Lung microvascular endothelial cell (primary cell): ENCODE results near the gene PRSS3. TPM values are rescaled to one million over a fixed set of nuclear protein-coding genes. Genes with fewer than 3 reads are reported as not detected.
A peak's percentile ranks its signal among the peaks of the same experiment; 100 is the strongest.
"Not testable (repeated sequence)": the region's sequence is repeated elsewhere in the genome, so short reads cannot be mapped to it uniquely, and the experiment has no call there.

Experiments used
- DNase-seq, 2 donors: peaks; one replicate each; pipeline versions ENCODE4 v3.0.0 to v3.0.0-alpha.2; 2010; ENCODE audit warnings: low read depth in 2 of 2
- total RNA-seq: library from RNA; depleted of rRNA; stranded (reverse); fragments of >200 nt; gene quantifications from 2 replicates; pipeline ENCODE4 v1.2.1, GENCODE V29; 2014

The PRSS3 gene
- 2.0 and 18.5 TPM in 2 replicates for total RNA-seq

- no peak for DNase-seq
Observed at GRCh38 chr9:33795281-33795680, at the start of gene PRSS3. PRSS3 (plus strand) TSS chr9:33795561; CDS start chr9:33795574, 13 bp downstream.

- DNase-seq = no peak
Observed at GRCh38 chr9:33748633-33749304, 46.6 kb upstream of the PRSS3 start.

DNA sequence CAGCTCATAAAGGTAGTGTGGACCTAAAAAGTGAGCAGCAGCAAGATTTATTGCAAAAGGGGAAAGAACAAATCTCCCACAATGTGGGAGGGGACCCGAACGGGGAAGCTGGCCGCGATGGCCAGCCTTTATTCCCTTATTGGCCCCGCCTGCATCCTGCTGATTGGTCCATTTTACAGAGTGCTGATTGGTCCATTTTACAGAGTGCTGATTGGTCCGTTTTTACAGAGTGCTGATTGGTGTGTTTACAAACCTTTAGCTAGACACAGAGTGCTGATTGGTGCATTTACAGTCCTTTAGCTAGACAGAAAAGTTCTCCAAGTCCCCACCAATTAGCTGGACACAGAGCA is 46.1 kb upstream of the PRSS3 start:
- not testable (repeated sequence) for DNase-seq

DNA sequence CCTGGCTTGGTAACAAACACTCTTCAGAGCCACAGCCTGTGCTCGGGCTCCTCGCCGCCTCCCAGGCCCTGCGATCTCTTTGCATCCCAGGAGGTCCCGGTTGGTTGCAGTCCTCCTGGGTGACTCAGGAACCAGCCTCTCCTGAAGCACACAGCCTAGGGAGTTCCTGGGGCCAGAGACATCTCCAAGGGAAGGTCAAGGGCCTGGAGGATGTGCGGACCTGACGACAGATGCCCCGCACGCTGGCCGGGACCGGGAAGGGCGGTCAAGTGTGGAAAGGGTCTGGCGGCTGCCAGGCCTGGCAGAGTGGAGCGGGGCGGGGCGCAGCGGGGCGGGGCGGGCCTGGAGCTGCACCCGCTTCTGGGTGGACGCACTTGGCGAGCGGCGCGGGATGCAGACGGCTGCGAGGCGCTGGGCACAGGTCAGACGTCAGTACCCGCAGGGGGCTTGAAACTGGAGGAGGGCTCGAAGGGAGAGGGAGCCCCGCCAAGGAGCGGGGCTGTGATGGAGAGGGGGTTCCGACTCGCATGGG is 45.0 kb upstream of the PRSS3 start:
- DNase-seq = peak in 1 of 2 donors; percentile 42

DNA sequence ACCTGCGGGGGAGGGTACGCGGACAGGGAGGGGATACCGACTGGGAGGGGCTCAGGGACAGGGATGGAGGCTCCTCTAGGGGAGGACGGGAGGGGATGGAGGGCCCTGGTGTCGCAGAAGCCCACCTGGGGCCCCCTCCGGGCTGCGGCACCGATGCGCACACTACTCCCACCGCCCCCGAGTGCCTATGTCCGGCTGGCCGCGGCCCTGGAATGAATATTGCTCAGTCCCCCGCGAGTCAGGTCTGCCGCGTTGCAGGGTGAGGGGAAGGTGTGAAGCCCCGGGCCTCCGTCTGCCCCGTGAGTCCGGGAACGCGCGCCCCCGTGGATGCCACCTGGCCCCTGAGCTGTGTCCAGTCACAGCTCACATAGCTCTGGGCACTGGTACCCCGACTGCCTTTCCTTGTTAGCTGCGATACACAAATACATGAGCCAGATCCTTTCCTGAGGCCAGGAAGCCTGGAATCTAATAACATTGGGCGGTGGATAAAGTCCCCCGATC is 44.5 kb upstream of the PRSS3 start:
- DNase-seq = peak in 1 of 2 donors; percentile 23

DNA sequence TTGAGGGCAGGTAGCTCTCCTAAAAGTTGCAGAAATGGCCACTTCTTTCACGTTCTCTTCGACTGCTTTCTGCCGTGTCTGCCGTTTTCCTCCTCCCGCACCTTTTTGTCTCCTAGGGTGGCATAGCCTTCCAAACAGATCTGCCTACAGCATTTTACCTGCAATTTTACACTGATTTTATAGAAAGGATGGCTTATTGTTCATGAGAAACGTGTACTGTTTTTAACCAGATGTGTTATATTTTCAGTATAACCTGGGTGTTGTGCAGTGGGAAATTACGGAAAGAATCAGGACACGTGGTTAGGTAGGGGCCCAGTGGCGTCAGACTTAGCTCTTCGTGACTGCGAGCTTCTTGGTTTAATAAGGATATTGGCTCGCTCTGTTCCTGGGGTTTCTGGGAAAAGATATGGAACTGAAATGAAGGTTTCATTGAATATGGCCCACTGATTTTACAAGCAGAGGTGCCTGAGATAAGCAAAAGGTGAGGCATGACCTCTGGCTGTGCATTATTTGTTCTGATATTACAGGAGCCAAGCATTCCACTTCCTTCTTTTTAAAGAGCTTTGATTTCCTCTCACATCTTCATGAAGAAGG is 43.7 kb upstream of the PRSS3 start:
- DNase-seq = no peak

DNA sequence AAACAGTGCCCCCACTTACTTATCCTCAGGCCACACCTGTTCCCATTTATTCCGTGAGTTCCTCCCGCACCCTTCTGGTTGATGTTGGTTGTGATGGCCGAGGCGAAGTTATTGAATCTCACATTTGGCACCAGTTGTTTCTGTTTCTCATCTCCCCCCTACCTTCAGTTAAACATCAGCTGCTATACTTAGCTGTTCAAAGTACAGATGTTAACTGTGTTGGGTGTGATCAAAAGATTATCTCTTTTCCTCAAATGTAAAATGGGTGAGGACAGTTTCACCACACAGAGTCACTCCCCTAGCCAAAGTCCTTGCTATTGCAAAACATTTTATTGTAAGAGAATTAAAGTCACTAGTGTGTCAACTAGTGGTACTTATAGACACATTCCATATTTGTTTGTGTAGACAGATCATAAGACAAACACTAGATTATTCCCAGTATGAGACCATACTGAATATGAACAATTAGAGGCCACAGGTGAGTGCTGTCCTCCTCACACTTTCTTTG is 43.2 kb upstream of the PRSS3 start:
- DNase-seq = no peak

DNA sequence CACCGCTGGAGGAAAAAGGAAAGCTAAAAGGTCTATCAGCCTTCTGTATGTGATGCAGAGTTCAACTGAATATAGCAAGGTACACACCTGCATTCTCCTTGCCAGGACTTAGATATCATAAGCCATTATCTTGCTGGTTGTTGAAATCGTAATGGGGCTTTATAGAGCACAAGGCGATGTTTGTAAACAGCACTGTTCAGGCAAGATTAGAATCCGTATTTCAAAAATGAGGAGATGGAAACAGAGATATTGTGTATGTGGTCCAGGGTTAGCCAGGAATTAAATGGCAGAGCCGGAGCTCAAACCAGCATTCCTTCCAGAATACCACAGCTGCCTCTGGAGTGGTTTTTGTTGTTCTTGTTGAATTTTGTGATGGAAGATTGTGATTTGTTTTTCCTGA is 42.6 kb upstream of the PRSS3 start:
- not testable (repeated sequence) for DNase-seq

DNA sequence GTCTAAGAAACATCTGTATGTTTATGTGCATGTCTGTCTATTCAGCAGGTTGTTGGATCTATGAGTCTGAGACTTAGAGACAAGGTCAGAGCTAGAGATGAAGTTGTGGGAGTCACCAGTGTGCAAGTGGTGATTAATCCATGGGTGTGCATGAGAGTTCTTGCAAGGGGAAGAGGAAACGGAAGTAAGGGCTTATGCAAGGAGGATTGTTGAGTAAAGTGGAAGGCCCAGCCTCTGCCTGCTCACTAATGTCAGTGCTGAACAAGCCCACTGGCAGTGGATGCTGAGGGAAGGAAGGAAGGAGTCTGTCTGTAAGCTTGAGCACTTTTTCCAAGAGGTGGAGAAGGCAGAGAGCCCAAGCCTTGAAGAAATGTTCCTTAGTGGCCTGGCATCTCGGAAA is 35.7 kb upstream of the PRSS3 start:
- peak in 1 of 2 donors; percentile 92 for DNase-seq

GRCh38 chr9:33762343-33762742 is 33.0 kb upstream of the PRSS3 start:
- DNase-seq = no peak

DNA sequence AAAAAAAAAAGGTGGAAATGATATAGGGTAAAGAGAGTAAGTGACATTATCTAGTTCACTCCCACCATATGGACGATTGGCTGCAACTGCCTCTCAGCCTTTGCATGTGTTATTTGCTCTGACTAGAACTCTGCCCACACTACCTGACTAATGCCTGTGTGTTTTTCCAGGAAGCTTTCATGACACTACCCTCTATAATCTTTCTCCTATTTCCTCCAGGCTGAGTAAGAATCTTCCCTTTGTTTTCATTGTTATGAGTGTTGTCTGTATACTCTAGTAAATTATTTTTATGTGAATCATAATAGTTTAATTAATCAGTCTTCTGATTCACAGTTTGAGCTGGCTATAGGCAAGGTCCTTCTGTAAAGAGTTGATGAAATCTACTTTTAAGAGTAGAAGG is 31.7 kb upstream of the PRSS3 start:
- DNase-seq = peak in 1 of 2 donors; percentile 74

GRCh38 chr9:33765411-33765810 is 29.9 kb upstream of the PRSS3 start:
- peak in 1 of 2 donors; percentile 83 for DNase-seq

- peak in 1 of 2 donors; percentile 51 for DNase-seq
Observed at GRCh38 chr9:33770156-33770880, 25.0 kb upstream of the PRSS3 start.

GRCh38 chr9:33773135-33773534 is 22.2 kb upstream of the PRSS3 start:
- not testable (repeated sequence) for DNase-seq

- DNase-seq = not testable (repeated sequence)
Observed at GRCh38 chr9:33774074-33774659, 21.2 kb upstream of the PRSS3 start.

DNA sequence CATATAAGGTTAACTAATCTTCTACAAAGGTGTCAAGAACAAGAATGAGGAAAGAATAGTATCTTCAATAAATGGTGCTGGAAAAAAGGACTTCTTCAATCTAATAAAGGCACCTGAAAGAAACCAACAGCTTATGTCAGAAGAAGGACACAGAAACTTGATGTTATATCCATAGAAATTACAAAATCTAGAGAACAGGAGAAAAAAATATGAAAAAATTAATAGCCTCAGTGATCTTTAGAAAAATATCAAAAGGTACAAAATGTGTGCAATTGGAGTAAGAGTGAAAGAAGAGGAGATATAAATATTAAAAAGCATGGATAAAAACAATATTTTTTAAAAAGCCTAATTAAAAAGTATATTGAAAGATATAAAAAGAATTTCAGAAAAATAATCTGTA is 18.8 kb upstream of the PRSS3 start:
- no peak for DNase-seq

DNA sequence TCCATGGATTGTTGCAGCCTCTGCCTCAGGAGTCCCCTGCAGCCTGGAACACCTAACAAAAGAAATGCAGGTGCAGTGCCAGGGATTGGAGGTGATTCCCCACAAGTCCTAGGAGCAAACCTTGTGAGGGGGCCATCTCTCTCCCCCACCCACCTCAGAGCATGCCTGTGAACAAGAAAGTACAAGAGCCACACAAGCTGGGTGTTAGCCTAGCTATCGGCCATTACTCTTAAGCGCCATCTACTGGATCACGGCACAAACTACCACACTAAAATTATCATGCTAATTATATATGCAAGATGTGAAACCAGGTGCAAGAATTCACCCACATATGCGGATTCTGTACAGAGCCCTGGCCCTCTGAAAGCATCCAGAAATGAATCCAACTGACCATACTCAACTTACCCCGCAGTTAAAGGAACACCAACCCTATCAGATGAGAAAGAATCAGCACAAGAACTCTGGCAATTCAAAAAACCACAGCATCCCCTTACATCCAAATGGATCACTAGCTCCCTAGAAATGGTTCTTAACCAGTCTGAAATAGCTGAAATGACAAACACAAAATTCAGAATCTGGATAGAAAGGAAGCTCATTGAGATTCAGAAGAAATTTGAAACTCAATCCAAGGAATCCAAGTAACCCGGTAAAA is 16.5 kb upstream of the PRSS3 start:
- peak; percentile 75 to 76 for DNase-seq

DNA sequence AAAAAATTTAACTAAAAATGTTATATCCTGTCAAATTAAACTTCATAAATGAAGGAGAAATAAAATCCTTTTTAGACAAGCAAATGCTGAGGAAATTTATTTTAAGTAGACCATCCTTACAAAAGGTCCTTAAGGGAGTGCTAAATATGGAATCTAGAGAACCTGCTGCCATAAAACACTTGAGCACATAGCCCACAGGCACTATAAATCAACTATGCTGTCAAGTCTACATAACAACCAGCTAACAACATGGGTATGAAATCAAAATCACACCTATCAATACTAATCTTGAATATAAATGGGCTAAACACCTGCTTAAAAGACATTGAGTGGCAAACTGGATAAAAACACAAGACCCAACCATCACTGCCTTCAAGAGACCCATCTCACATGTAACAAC is 15.1 kb upstream of the PRSS3 start:
- no peak for DNase-seq

GRCh38 chr9:33781736-33782135 is 13.6 kb upstream of the PRSS3 start:
- no peak for DNase-seq

GRCh38 chr9:33782395-33783152 is 12.8 kb upstream of the PRSS3 start:
- peak in 1 of 2 donors; percentile 77 for DNase-seq
